ENCODE data around the gene IGFLR1.

Gene IGFLR1

DNA sequence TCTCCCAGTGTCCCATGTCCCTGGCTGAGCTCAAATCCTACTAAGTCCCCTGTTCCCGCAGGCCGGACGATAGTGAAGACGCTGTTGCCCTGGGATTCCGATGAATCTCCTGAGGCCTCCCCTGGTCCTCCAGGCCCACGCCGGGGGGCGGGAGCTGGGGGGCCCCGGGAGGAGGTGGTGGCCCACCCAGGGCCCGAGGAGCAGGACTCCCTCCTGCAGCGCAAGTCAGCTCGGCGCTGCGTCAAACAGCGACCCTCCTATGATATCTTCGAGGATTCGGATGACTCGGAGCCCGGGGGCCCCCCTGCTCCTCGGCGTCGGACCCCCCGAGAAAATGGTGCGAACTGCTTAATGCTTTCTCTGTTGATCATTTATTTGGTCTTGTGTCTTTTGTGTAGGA is 18.6 kb downstream of the IGFLR1 start:
- no peak for DNase-seq (ENCODE audit: low spot score)

GRCh38 chr19:35722897-35723296 is 19.4 kb downstream of the IGFLR1 start:
- DNase-seq (ENCODE audit: low spot score), result no peak

GRCh38 chr19:35722461-35722860 is 19.8 kb downstream of the IGFLR1 start:
- no peak for DNase-seq (ENCODE audit: low spot score)

- no peak for DNase-seq (ENCODE audit: low spot score)
Measured at GRCh38 chr19:35721374-35721773, 20.9 kb downstream of the IGFLR1 start.

DNA sequence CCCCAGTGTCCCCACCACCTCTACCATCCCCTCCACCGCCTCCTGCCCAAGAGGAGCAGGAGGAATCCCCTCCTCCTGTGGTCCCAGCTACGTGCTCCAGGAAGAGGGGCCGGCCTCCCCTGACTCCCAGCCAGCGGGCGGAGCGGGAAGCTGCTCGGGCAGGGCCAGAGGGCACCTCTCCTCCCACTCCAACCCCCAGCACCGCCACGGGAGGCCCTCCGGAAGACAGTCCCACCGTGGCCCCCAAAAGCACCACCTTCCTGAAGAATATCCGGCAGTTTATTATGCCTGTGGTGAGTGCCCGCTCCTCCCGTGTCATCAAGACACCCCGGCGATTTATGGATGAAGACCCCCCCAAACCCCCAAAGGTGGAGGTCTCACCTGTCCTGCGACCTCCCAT is 21.6 kb downstream of the IGFLR1 start:
- DNase-seq (ENCODE audit: low spot score), result no peak

GRCh38 chr19:35720163-35720524 is 22.1 kb downstream of the IGFLR1 start:
- no peak for DNase-seq (ENCODE audit: low spot score)

- no peak for DNase-seq (ENCODE audit: low spot score)
Measured at GRCh38 chr19:35719402-35720162, 22.7 kb downstream of the IGFLR1 start.

GRCh38 chr19:35718345-35719041 is 23.8 kb downstream of the IGFLR1 start:
- no peak for DNase-seq (ENCODE audit: low spot score)

- DNase-seq (ENCODE audit: low spot score), result no peak
Measured at GRCh38 chr19:35717665-35718344, 24.4 kb downstream of the IGFLR1 start, which contains the start of gene KMT2B. Gene KMT2B, plus strand, starts transcription at chr19:35718003. Its CDS starts 16 bp downstream, at chr19:35718019.

DNA sequence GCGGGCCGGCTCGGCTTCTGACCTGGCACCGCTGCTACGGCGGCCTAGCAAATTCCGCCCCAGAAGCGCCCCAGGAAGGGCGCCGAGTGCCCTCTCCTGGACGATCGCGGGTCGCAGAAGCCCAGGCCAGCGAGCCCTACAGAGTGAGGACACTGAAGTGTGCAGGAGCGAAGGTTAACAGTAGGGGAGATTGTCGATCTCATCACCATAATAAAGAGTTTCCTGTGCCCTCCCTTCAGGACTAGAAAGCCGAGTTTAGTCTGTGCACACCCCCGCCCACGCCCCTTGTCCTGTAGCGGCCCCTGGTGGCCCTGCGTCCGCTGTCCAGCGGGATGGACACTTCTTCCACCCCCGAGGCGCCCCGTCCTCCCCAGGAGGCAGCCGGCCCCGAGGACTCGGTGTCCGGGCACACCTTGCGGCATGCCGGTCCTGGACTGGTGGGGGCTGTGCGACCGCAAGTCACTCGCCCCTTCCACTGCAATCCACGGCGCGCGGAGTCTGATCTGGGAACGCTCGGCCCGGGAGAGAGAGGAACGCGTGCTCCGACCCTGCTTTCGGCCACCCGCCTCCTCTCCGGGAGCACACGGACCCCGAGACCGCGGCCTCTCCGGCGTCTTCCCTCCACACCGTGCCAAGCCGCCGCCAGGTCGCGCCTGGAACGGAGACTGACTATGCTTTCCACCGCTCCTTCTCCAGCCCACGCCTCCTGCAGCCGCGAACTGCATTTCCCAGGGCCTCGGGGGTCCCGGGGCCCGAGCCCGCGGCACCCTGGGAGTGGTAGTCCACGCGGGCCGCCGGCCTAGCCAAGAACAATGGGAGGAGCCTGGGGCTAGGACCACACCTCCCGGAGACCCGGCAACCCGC is 25.2 kb downstream of the IGFLR1 start:
- DNase-seq (ENCODE audit: low spot score), result peak; percentile 98

DNA sequence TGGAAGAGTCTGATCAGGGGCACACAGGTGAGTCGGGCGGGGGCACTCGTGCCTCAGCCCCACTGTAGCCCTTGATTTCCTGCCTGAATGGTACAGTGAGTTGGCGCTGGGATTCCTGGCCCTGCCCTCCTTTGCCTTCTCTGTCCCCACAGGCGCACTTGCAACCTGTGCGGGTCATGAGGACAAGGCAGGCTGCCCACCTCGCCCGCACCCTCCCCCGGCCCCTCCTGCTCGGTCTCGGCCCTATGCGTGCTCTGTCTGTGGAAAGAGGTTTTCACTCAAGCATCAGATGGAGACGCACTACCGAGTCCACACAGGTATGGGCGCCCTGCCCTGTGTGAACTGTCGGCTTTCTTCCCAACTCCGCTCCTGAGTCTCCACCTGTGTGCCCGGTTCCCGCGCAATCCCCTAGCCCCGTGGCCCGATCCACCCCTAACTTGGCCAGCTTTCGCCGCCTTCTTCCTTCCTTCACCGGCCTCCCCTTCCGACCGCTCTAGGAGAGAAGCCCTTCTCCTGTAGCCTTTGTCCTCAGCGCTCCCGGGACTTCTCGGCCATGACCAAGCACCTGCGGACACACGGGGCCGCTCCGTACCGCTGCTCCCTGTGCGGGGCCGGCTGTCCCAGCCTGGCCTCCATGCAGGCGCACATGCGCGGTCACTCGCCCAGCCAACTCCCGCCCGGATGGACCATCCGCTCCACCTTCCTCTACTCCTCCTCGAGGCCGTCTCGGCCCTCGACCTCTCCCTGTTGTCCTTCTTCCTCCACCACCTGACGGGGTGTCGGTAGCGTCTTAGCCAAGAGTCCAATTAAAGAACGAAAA is 26.1 kb downstream of the IGFLR1 start:
- no peak for DNase-seq (ENCODE audit: low spot score)

- no peak for DNase-seq (ENCODE audit: low spot score)
Measured at GRCh38 chr19:35715355-35715809, 26.9 kb downstream of the IGFLR1 start.

DNA sequence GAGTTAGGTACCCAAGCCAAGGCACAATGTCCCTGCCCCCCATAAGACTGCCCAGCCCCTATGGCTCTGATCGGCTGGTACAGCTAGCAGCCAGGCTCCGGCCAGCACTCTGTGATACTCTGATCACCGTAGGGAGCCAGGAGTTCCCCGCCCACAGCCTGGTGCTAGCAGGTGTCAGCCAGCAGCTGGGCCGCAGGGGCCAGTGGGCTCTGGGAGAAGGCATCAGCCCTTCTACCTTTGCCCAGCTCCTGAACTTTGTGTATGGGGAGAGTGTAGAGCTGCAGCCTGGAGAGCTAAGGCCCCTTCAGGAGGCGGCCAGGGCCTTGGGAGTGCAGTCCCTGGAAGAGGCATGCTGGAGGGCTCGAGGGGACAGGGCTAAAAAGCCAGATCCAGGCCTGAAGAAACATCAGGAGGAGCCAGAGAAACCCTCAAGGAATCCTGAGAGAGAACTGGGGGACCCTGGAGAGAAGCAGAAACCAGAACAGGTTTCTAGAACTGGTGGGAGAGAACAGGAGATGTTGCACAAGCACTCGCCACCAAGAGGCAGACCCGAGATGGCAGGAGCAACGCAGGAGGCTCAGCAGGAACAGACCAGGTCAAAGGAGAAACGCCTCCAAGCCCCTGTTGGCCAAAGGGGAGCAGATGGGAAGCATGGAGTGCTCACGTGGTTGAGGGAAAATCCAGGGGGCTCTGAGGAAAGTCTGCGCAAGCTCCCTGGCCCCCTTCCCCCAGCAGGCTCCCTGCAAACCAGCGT is 27.5 kb downstream of the IGFLR1 start:
- no peak for DNase-seq (ENCODE audit: low spot score)

DNA sequence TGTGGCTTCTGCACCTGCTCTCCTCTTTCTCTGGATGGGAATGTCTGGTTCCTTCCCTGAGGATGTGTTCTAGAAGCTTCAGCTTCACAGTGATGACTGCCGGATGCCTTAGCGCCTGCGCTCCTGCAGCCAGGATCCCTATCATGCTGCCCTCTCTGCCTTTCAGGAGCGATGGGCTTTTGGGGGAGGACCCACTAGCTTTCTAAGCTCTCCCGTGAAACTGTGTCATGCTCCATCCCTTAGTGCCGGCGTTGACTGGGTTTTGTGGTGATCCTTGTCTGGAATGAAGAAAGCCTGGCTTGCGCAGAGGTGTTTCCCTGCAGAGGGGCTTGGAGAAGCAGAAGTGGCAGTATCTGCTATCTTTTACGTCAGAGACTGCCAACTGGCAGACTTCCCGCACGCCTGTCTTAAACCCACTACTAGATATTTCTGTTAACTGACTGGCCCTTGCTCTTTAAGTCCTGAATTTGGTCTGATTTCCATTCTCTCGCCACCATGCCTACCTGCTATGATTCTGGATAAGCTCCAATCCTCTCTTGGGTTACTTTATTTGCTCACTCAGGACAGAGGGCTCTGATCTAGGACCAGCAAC is 28.3 kb downstream of the IGFLR1 start:
- no peak for DNase-seq (ENCODE audit: low spot score)

DNA sequence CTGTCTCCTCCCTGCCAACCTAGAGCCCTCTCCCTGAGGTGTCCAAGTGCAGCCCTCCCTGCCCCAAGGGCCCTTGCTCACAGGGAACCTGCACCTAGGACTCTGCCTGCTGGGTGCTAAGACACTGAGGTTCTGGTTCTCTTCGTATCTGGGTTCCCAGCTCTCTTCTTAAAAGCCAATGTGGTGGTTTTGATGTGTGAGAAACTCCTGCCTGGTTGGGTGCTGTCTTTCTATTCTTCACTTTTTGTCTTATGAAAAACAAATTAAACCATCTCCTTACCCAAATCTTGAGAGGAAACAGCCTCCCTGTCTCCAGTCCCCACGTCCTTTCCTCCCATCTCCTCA is 28.8 kb downstream of the IGFLR1 start:
- DNase-seq (ENCODE audit: low spot score), result no peak

- DNase-seq (ENCODE audit: low spot score), result peak; percentile 71
Measured at GRCh38 chr19:35712567-35713505, 29.4 kb downstream of the IGFLR1 start.

- DNase-seq (ENCODE audit: low spot score), result peak; percentile 70
Measured at GRCh38 chr19:35710784-35711723, 31.2 kb downstream of the IGFLR1 start.

DNA sequence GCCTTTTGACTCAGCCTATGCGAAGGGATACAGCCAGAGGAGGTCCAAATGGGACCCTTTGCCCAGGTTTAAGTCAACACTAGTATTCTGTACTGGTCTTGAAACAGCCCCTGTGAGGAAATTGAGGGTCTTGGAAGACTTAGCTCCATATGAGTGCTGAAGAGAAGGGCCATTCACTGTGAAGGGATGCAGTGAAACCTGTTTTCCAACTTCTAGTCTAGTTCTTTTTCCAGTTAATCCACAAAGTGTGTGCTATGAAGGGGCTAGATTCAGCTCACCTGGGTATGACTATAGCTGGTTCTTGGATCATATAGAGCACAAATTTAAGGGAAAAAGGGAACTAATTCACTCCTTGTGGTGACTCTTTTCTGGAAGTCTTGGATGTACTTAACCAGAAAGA is 33.9 kb downstream of the IGFLR1 start:
- no peak for DNase-seq (ENCODE audit: low spot score)

Measured in CD4-positive, alpha-beta T cell treated with Interleukin-15 for 4 hours (primary cell).